HG03280 (cell line): Measurements from ENCODE around the gene BCR.

Source experiments
- ATAC-seq: cut with Tn5 transposase; IDR thresholded peaks from one replicate; pipeline ENCODE4 v1.9.1; 2021; ENCODE audit warnings: mild to moderate bottlenecking, moderate library complexity; ENCODE audit not compliant: unreplicated experiment

Gene BCR

GRCh38 chr22:23272834-23273233 is 92.5 kb downstream of the BCR start:
- no peak for ATAC-seq

- no peak for ATAC-seq
These were observed 93.3 kb downstream of the BCR start for GRCh38 chr22:23273445-23274145.

GRCh38 chr22:23274146-23274526 is 93.8 kb downstream of the BCR start:
- no peak for ATAC-seq

GRCh38 chr22:23274891-23275694 is 94.8 kb downstream of the BCR start:
- no peak for ATAC-seq

GRCh38 chr22:23275751-23276150 is 95.4 kb downstream of the BCR start:
- no peak for ATAC-seq

GRCh38 chr22:23276656-23277582 is 96.6 kb downstream of the BCR start:
- no peak for ATAC-seq

- ATAC-seq = no peak
These were observed 97.4 kb downstream of the BCR start for GRCh38 chr22:23277583-23278295.

GRCh38 chr22:23278883-23279675 is 98.8 kb downstream of the BCR start:
- ATAC-seq = no peak

- no peak for ATAC-seq
These were observed 99.5 kb downstream of the BCR start for GRCh38 chr22:23279781-23280180.

- no peak for ATAC-seq
These were observed 100.2 kb downstream of the BCR start for GRCh38 chr22:23280356-23281052.

GRCh38 chr22:23281053-23281405 is 100.7 kb downstream of the BCR start:
- no peak for ATAC-seq

- ATAC-seq = no peak
These were observed 101.2 kb downstream of the BCR start for GRCh38 chr22:23281406-23282088.

GRCh38 chr22:23282089-23282501 is 101.8 kb downstream of the BCR start:
- ATAC-seq = no peak

GRCh38 chr22:23282516-23282915 is 102.2 kb downstream of the BCR start:
- no peak for ATAC-seq

GRCh38 chr22:23282986-23283385 is 102.7 kb downstream of the BCR start:
- no peak for ATAC-seq

- no peak for ATAC-seq
These were observed 103.5 kb downstream of the BCR start for GRCh38 chr22:23283591-23284503.

- ATAC-seq = no peak
These were observed 104.3 kb downstream of the BCR start for GRCh38 chr22:23284504-23285033.
